PC-9 (cell line): ENCODE data around the gene SERPINE2. TPM values are rescaled to one million over a fixed set of nuclear protein-coding genes. Genes with fewer than 3 reads are reported as not detected.

Experiments
- BruUV-seq: library from RNA; stranded (reverse); fragments of 400-500 nt; replicated peaks from 2 replicates; lab custom pipeline; 2021; lab: Mats Ljungman, UMichigan
- CTCF ChIA-PET: fragments of 300-600 bp; sonication (Branson Sonifier 250); formaldehyde crosslinking; loops from one replicate; lab custom pipeline; 2022; ENCODE audit warnings: antibody characterized with exemption; lab: Charles Lee
- POLR2A ChIA-PET: fragments of 300-600 bp; sonication (Branson Sonifier 250); formaldehyde crosslinking; loops from one replicate; lab custom pipeline; 2022; ENCODE audit warnings: antibody characterized with exemption; ENCODE audit not compliant: unreplicated experiment; lab: Charles Lee
- DNase-seq, 2 experiments: peaks; one replicate each; pipeline versions ENCODE4 v3.0.0 to v3.0.0-alpha.2; 2015 to 2022; ENCODE audit warnings: mixed read lengths in 1 of 2
- H2AFZ ChIP-seq: fragments of 200-600 bp; sonication (generic); 2 replicates; pipeline ENCODE4 v1.8.1; 2017; ENCODE audit warnings: antibody characterized with exemption
- H3F3A ChIP-seq: fragments of 200-600 bp; sonication (generic); 2 replicates; pipeline ENCODE4 v1.8.1; 2017; ENCODE audit warnings: antibody characterized with exemption, mild to moderate bottlenecking, low read depth; ENCODE audit not compliant: insufficient read depth
- H3K27ac ChIP-seq: fragments of 200-600 bp; sonication (generic); 2 replicates; pipeline ENCODE4 v1.6.1; 2016; ENCODE audit warnings: mixed run types
- H3K27me3 ChIP-seq: fragments of 200-600 bp; sonication (generic); 2 replicates; pipeline ENCODE4 v1.6.1; 2016; ENCODE audit warnings: low read depth, mixed run types; ENCODE audit not compliant: insufficient read depth
- H3K36me3 ChIP-seq: fragments of 200-600 bp; sonication (generic); 2 replicates; pipeline ENCODE4 v1.6.1; 2016; ENCODE audit warnings: low read depth, mixed run types
- H3K4me1 ChIP-seq: fragments of 200-600 bp; sonication (generic); replicated peaks from 2 replicates; pipeline ENCODE4 v1.6.1; 2016; ENCODE audit warnings: mixed run types; ENCODE audit not compliant: insufficient read depth
- H3K4me2 ChIP-seq: fragments of 200-600 bp; sonication (generic); 2 replicates; pipeline ENCODE4 v1.6.1; 2017; ENCODE audit warnings: mixed run types
- H3K4me3 ChIP-seq: fragments of 200-600 bp; sonication (generic); 2 replicates; pipeline ENCODE4 v1.6.1; 2016; ENCODE audit warnings: mixed run types
- H3K79me2 ChIP-seq: fragments of 200-600 bp; sonication (generic); 2 replicates; pipeline ENCODE4 v1.6.1; 2017; ENCODE audit warnings: low read depth, mixed run types
- H3K9me2 ChIP-seq: fragments of 200-600 bp; sonication (generic); 2 replicates; pipeline ENCODE4 v1.8.1; 2017; ENCODE audit warnings: mild to moderate bottlenecking; ENCODE audit not compliant: insufficient read depth
- H3K9me3 ChIP-seq: fragments of 200-600 bp; sonication (generic); 2 replicates; pipeline ENCODE4 v1.8.1; 2016; ENCODE audit warnings: low read depth; ENCODE audit not compliant: insufficient read depth
- H4K20me1 ChIP-seq: fragments of 200-600 bp; sonication (generic); 2 replicates; pipeline ENCODE4 v1.8.1; 2017; ENCODE audit not compliant: insufficient read depth
- EZH2 ChIP-seq: fragments of 200-600 bp; sonication (generic); IDR thresholded peaks from 2 replicates; pipeline ENCODE4 v1.8.0; 2017; ENCODE audit warnings: antibody characterized with exemption, low read depth
- intact Hi-C: fragments of 100-400 bp; cut with micrococcal nuclease; formaldehyde crosslinking; loops from one replicate; pipeline ENCODE4 v1.10.0; 2022; ENCODE audit not compliant: unreplicated experiment
- total RNA-seq: library from RNA; stranded (reverse); gene quantifications from 2 replicates; pipeline ENCODE4 v1.2.3, GENCODE V29; 2021
- TF ChIP-seq, protein P1 (sequence below): fragments of 200-600 bp; sonication (generic); conservative IDR thresholded peaks from 2 replicates; pipeline ENCODE4 v1.6.1; 2017; ENCODE audit warnings: mixed run types, antibody characterized with exemption, mild to moderate bottlenecking, moderate library complexity

SERPINE2 gene
- total RNA-seq, 1 experiment from 2014 or later: 110 TPM

DNA sequence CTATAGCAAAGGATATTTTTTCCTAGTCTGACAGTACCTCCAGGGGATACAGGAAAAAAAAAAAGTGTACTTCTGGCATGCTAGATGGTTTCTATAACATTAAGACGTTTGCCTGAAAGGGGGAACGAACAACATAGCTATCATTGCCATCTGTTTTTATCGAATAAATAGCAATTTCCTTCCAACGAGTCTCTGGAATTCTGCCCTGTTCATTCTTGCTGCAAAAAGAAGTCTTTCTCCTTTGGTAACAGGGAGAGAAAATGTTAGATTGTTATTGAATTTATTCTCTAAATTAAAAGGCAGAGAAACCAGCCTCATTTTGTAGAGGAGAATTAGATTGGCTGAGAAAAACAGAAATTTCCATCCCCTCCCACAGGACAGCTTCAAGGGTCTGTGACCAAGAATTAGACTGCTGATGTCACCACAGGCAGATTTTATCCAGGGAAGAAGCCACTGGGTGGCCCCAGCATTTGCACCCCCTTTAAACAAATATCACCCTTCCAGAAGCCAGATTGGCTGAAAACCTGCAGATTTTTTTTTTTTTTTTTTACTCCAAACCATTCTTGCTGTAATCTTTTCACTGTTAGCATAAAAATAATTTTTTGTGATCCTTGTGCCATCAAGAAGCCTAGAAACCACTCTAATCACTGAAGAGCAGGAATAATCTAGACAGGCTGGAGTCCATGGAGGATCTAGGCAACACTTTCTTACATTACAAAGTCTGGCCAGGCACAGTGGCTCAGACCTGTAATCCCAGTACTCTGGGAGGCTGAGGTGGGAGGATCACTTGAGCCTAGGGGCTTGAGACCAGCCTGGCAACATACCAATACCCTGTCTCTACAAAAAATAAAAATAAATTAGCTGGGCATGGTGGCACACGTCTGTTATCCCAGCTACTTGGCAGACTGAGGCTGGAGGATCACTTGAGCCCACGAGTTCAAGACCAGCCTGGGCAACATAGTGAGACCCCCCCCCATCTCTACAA lies 106.0 kb downstream of the SERPINE2 start:
- no peak for TF ChIP-seq EZH2
- TF ChIP-seq, protein P1, sequence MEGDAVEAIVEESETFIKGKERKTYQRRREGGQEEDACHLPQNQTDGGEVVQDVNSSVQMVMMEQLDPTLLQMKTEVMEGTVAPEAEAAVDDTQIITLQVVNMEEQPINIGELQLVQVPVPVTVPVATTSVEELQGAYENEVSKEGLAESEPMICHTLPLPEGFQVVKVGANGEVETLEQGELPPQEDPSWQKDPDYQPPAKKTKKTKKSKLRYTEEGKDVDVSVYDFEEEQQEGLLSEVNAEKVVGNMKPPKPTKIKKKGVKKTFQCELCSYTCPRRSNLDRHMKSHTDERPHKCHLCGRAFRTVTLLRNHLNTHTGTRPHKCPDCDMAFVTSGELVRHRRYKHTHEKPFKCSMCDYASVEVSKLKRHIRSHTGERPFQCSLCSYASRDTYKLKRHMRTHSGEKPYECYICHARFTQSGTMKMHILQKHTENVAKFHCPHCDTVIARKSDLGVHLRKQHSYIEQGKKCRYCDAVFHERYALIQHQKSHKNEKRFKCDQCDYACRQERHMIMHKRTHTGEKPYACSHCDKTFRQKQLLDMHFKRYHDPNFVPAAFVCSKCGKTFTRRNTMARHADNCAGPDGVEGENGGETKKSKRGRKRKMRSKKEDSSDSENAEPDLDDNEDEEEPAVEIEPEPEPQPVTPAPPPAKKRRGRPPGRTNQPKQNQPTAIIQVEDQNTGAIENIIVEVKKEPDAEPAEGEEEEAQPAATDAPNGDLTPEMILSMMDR: no peak
- Histone ChIP-seq H2AFZ (no peak overlapping the region), H3K9me2 (no peaks in the 10 kb centered on the region), H3K27ac (no peak overlapping the region), H3K9me3 (no peaks in the 10 kb centered on the region), H3F3A (no peaks in the 10 kb centered on the region; the same call in 1 of the 2 replicates), H3K36me3 (no peaks in the 10 kb centered on the region), H3K27me3 (no peaks in the 10 kb centered on the region), H4K20me1 (no peaks in the 10 kb centered on the region), H3K4me3 (no peak overlapping the region), H3K4me2 (no peak overlapping the region), H3K79me2 (peaks cover 53% of the 10 kb centered on the region), H3K4me1 (peaks cover 19% of the 10 kb centered on the region)
- no peak for DNase-seq
- ChIA-PET CTCF (interaction anchor here (0.6 kb wide), 1 partner anchor 150 kb away, joined by 3 read pairs; no protein-coding TSS in a partner anchor), POLR2A (interaction anchor here (0.6 kb wide), 1 partner anchor 1277 kb away, joined by 7 read pairs; the partner anchor contains the start of gene FARSB)
- intact Hi-C loops: no loop called here
- no TSS peak for BruUV-seq

- Histone ChIP-seq H3K36me3 (no peaks in the 10 kb centered on the region), H3K9me2 (no peaks in the 10 kb centered on the region), H4K20me1 (no peaks in the 10 kb centered on the region), H3K9me3 (peaks cover 13% of the 10 kb centered on the region), H3K4me1 (peaks cover 27% of the 10 kb centered on the region), H3K27ac (no peak overlapping the region), H3K79me2 (peaks cover 33% of the 10 kb centered on the region), H2AFZ (no peak overlapping the region), H3K27me3 (no peaks in the 10 kb centered on the region), H3K4me2 (peak overlapping the region; percentile 3; the same call in 1 of the 2 replicates), H3K4me3 (no peak overlapping the region), H3F3A (no peaks in the 10 kb centered on the region; the same call in 1 of the 2 replicates)
- no peak for DNase-seq
- BruUV-seq: no TSS peak
- CTCF ChIA-PET: interaction anchor here (0.6 kb wide), 2 partner anchors 422 to 722 kb away, joined by 3 read pairs; no protein-coding TSS in a partner anchor
- intact Hi-C loops: no loop called here
- POLR2A ChIA-PET: no interaction called here
- no peak for TF ChIP-seq EZH2
- TF ChIP-seq, protein P1: no peak
These were observed 108.7 kb downstream of the SERPINE2 start for GRCh38 chr2:223930103-223930976.

DNA sequence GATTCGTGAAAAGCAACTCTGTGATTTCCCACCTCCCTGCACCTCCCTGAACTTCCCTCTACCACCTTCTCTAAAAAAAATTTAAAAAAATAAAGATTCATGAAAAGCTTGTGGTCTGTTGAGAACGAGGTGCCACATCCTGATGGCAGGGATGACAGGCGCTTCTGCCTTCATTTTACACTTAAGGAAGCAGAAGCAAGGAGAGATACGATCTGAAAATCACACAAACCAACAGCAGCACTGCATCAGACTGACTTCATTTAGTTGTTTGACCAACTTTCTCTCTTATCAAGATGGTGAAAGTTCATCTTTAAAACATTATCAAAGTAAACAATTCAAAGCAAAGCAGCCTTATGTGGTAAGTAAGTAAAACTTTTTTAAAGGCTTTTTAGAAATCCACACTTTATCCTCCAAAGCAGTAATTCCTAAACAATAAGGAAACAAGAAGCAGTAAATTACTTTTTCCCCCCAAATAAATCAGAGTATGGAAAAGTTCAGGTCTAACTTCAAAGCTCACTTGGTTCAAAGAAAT lies 109.4 kb downstream of the SERPINE2 start:
- Histone ChIP-seq H3K36me3 (no peaks in the 10 kb centered on the region), H3K4me1 (peaks cover 34% of the 10 kb centered on the region)

More for the DNA sequence above, 109.4 kb downstream of the SERPINE2 start:
- H3K79me2 ChIP-seq: peaks cover 28% of the 10 kb centered on the region
- H3K9me3 ChIP-seq: peaks cover 13% of the 10 kb centered on the region
- H3K4me2 ChIP-seq: peak overlapping the region; percentile 3; the same call in 1 of the 2 replicates
- TF ChIP-seq EZH2: no peak
- TF ChIP-seq, protein P1: no peak
- intact Hi-C loops: no loop called here
- H2AFZ ChIP-seq: no peak overlapping the region
- H3F3A ChIP-seq: no peaks in the 10 kb centered on the region; the same call in 1 of the 2 replicates
- ChIA-PET CTCF (no interaction called here), POLR2A (interaction anchor here (0.6 to 0.7 kb wide), 2 partner anchors 8 to 835 kb away, joined by 9 to 22 read pairs; no protein-coding TSS in a partner anchor)
- no peaks in the 10 kb centered on the region for H4K20me1 ChIP-seq
- H3K27ac ChIP-seq: no peak overlapping the region
- BruUV-seq: no TSS peak
- H3K9me2 ChIP-seq: no peaks in the 10 kb centered on the region
- H3K27me3 ChIP-seq: no peaks in the 10 kb centered on the region
- H3K4me3 ChIP-seq: no peak overlapping the region
- DNase-seq: peak; percentile 36 to 54
